CD4-positive, alpha-beta memory T cell (primary cell): ENCODE results near the gene DNAJB2. TPM values are rescaled to one million over a fixed set of nuclear protein-coding genes. Genes with fewer than 3 reads are reported as not detected.
A peak's percentile ranks its signal among the peaks of the same experiment; 100 is the strongest.

Experiments
- CTCF ChIA-PET: fragments of 350-600 bp; sonication (Branson Sonifier 250); formaldehyde crosslinking; loops from one replicate; lab custom pipeline; 2021; ENCODE audit warnings: inconsistent platforms; ENCODE audit not compliant: partially characterized antibody; lab: Charles Lee
- POLR2A ChIA-PET: fragments of 350-600 bp; sonication (Branson Sonifier 250); formaldehyde crosslinking; loops from one replicate; lab custom pipeline; 2021; ENCODE audit not compliant: partially characterized antibody; lab: Charles Lee
- DNase-seq, 5 donors: peaks; one replicate each; pipeline versions ENCODE4 v3.0.0 to v3.0.0-alpha.2; 2020 to 2022; ENCODE audit warnings: mixed read lengths in 1 of 5
- H3K27ac ChIP-seq: one replicate; pipeline ENCODE4 v1.7.0; 2013; ENCODE audit warnings: low read depth, low read length
- H3K27me3 ChIP-seq: 2 replicates; pipeline ENCODE4 v1.7.0; 2013; ENCODE audit warnings: mild to moderate bottlenecking, low read length, moderate library complexity; ENCODE audit not compliant: insufficient read depth
- H3K36me3 ChIP-seq: 2 replicates; pipeline ENCODE4 v1.7.0; 2013; ENCODE audit warnings: mild to moderate bottlenecking, low read length, moderate library complexity; ENCODE audit not compliant: insufficient read depth
- H3K4me1 ChIP-seq: 2 replicates; pipeline ENCODE4 v1.7.0; 2013; ENCODE audit warnings: mild to moderate bottlenecking, low read length, moderate library complexity; ENCODE audit not compliant: insufficient read depth
- H3K4me3 ChIP-seq, 2 donors: one replicate each; pipeline ENCODE4 v1.7.0; 2013; ENCODE audit warnings: low read length in 2 of 2, mild to moderate bottlenecking in 1 of 2
- H3K9me3 ChIP-seq, 2 donors: one replicate each; pipeline ENCODE4 v1.7.0; 2013; ENCODE audit warnings: low read length in 2 of 2, control low read depth in 1 of 2; ENCODE audit not compliant: control insufficient read depth in 1 of 2
- H3K27ac Mint-ChIP-seq, 7 donors: one replicate each; pipeline ENCODE4 v1.8.0; 2020 to 2021; ENCODE audit warnings: mixed read lengths in 7 of 7, mild to moderate bottlenecking in 6 of 7, inconsistent platforms in 3 of 7, moderate library complexity in 3 of 7
- H3K27me3 Mint-ChIP-seq, 2 donors: one replicate each; pipeline ENCODE4 v1.8.0; 2020 to 2021; ENCODE audit warnings: mixed read lengths in 2 of 2
- H3K36me3 Mint-ChIP-seq, 2 donors: one replicate each; pipeline ENCODE4 v1.8.0; 2020 to 2021; ENCODE audit warnings: mixed read lengths in 2 of 2, inconsistent platforms in 1 of 2, mild to moderate bottlenecking in 1 of 2
- H3K4me1 Mint-ChIP-seq, 4 donors: one replicate each; pipeline ENCODE4 v1.8.0; 2020 to 2021; ENCODE audit warnings: mixed read lengths in 4 of 4, mild to moderate bottlenecking in 1 of 4
- H3K4me3 Mint-ChIP-seq, 8 donors: one replicate each; pipeline ENCODE4 v1.8.0; 2020 to 2021; ENCODE audit warnings: mixed read lengths in 8 of 8, mild to moderate bottlenecking in 7 of 8, moderate library complexity in 6 of 8, inconsistent platforms in 3 of 8
- H3K9me3 Mint-ChIP-seq, 8 donors: one replicate each; pipeline ENCODE4 v1.8.0; 2020 to 2021; ENCODE audit warnings: mixed read lengths in 8 of 8, mild to moderate bottlenecking in 5 of 8, inconsistent platforms in 3 of 8, moderate library complexity in 1 of 8
- intact Hi-C: fragments of 100-400 bp; cut with micrococcal nuclease; formaldehyde crosslinking; loops from one replicate; pipeline ENCODE4 v1.15.1; 2023
- polyA plus RNA-seq, 2 donors: library from polyadenylated mRNA; unstranded; fragments of 300-500 nt; fragmentation: Illumina TruSeq; gene quantifications; one replicate each; pipeline ENCODE4 v1.2.3, GENCODE V29; 2021
- total RNA-seq, 2 experiments: library from RNA; stranded (reverse); gene quantifications; one replicate each; pipeline ENCODE4 v1.2.3, GENCODE V29; 2021

DNAJB2 gene
- total and polyA plus RNA-seq, 4 experiments from 2014 or later = 4.1 to 117 (median 58.6) TPM

DNA sequence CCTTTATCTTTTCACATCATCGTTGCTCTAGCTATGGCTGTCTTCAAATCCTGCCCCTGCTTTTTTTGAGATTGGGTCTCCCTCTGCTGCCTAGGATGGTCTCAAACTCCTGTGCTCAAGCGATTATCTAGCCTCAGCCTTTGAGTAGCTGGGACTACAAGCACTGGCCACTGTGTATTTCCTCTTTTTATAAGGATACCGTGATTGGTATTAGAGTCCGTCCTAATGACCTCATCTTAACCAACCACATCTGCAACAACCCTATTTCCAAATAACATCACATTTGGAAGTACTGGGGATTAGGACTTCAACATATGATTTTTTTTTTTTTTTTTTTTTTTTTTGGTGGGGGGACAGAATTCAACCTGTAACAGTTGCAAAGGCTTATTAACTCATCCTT, 44.3 kb downstream of the DNAJB2 start:
- Mint-ChIP-seq H3K4me3 (no peak overlapping the region), H3K27ac (no peak overlapping the region), H3K27me3 (peaks cover 7 to 16% of the 10 kb centered on the region in 2 donors), H3K36me3 (no peaks in the 10 kb centered on the region), H3K4me1 (peaks cover 5 to 10% (median 8%) of the 10 kb centered on the region in 4 donors), H3K9me3 (no peaks in the 10 kb centered on the region)
- Histone ChIP-seq H3K27me3 (no peaks in the 10 kb centered on the region), H3K9me3 (no peaks in the 10 kb centered on the region), H3K36me3 (no peaks in the 10 kb centered on the region), H3K4me1 (peaks cover 10% of the 10 kb centered on the region), H3K27ac (no peak overlapping the region), H3K4me3 (no peak overlapping the region)
- intact Hi-C loops = no loop called here
- ChIA-PET POLR2A (no interaction called here), CTCF (interaction anchor here (1.4 kb wide), 1 partner anchor 28 kb away, joined by 4 read pairs; no protein-coding TSS in a partner anchor)
- no peak for DNase-seq

DNA sequence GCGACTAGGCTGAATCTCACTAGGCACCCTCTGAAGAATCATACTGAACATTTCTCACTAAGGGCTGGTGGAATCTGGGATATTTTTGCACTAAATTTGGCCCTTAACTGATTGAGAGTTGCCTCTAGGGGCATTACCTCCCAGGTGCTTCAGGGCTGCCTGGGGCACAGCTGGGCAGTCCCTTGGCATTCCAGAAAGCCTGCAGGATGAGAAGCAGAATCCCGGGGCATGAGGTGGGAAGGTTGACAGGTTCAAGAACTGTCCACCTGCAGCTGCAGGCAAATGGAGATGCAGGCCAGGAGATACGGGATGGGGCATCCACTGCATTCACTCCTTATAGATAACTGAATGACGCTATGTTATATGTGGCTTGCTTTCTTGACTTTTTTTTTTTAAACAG, 46.0 kb downstream of the DNAJB2 start:
- CTCF ChIA-PET = no interaction called here
- peaks cover 5 to 10% (median 8%) of the 10 kb centered on the region in 4 donors for H3K4me1 Mint-ChIP-seq
- no peaks in the 10 kb centered on the region for H3K36me3 Mint-ChIP-seq
- Histone ChIP-seq H3K27ac (no peak overlapping the region), H3K27me3 (no peaks in the 10 kb centered on the region), H3K4me1 (peaks cover 9% of the 10 kb centered on the region), H3K4me3 (no peak overlapping the region), H3K9me3 (no peaks in the 10 kb centered on the region), H3K36me3 (no peaks in the 10 kb centered on the region)
- DNase-seq = no peak
- intact Hi-C loops = no loop called here
- H3K4me3 Mint-ChIP-seq = no peak overlapping the region
- no peaks in the 10 kb centered on the region for H3K9me3 Mint-ChIP-seq
- no peak overlapping the region for H3K27ac Mint-ChIP-seq
- POLR2A ChIA-PET = no interaction called here
- H3K27me3 Mint-ChIP-seq = peaks cover 10 to 29% of the 10 kb centered on the region in 2 donors

DNA sequence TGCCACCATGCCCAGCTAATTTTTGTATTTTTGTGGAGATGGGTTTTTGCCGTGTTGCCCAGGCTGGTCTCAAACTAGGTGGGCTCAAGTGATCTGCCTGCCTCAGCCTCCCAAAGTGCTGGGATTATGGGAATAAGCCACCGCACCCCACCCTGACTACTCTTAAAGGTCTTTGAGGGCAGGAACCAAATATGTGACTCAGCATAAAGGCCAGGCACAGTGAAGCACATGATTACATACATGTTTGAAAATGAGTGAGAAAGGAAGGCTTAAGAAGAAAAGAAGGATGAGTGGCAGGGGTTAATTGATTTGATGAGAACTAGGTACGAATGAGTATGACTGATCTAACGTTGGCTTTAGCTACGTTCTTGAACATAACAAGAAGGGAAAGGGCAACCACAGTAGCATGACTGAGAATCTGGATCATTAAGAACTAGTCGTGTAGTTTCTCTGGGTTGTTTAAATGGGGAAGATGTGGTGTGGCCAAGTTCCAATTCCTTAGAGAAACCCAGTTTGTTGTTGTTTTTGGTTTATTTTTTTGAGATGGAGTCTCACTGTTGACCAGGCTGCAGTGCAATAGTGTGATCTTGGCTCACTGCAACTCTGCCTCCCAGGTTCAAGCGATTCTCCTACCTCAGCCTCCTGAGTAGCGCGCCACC, 46.6 kb downstream of the DNAJB2 start:
- Mint-ChIP-seq H3K4me1 (peaks cover 3 to 9% (median 7%) of the 10 kb centered on the region in 4 donors), H3K9me3 (peaks cover 0 to 3% (median 0%) of the 10 kb centered on the region in 8 donors), H3K27ac (no peak overlapping the region), H3K36me3 (no peaks in the 10 kb centered on the region), H3K4me3 (no peak overlapping the region), H3K27me3 (peaks cover 13 to 33% of the 10 kb centered on the region in 2 donors)
- CTCF ChIA-PET = no interaction called here
- intact Hi-C loops = no loop called here
- peaks cover 3% of the 10 kb centered on the region for H3K4me1 ChIP-seq
- H3K4me3 ChIP-seq = no peak overlapping the region
- no peaks in the 10 kb centered on the region for H3K36me3 ChIP-seq
- H3K27me3 ChIP-seq = no peaks in the 10 kb centered on the region
- no peaks in the 10 kb centered on the region for H3K9me3 ChIP-seq
- POLR2A ChIA-PET = no interaction called here
- DNase-seq = no peak
- no peak overlapping the region for H3K27ac ChIP-seq

DNA sequence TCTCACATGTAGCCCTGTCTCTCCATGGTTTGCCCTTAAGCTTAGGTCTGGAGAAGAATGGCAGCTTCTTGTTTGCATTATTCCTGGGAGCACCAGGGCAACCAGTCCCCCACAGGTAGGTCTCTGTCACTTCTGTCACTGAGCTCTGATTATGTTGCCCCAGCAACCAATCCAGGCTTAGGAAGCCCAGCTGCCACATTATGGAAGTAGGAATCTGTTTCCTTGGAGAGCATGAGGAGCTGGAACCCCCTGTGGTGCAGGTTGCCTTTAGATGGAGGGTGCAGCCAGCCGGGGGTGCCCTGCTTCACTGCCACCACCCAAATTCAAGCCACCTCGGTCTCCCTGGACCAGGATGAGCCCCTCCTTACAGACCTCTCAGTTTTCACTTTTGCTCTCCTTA, 48.6 kb downstream of the DNAJB2 start:
- ChIA-PET CTCF (no interaction called here), POLR2A (no interaction called here)
- H3K27me3 Mint-ChIP-seq = peaks cover 23 to 48% of the 10 kb centered on the region in 2 donors
- intact Hi-C loops = no loop called here
- H3K36me3 Mint-ChIP-seq = no peaks in the 10 kb centered on the region
- Histone ChIP-seq H3K36me3 (no peaks in the 10 kb centered on the region), H3K9me3 (no peaks in the 10 kb centered on the region), H3K4me3 (no peak overlapping the region), H3K27ac (no peak overlapping the region), H3K4me1 (no peaks in the 10 kb centered on the region), H3K27me3 (peaks cover 12% of the 10 kb centered on the region)
- H3K27ac Mint-ChIP-seq = no peak overlapping the region
- peaks cover 0 to 1% (median 0%) of the 10 kb centered on the region in 4 donors for H3K4me1 Mint-ChIP-seq
- DNase-seq = no peak
- H3K4me3 Mint-ChIP-seq = no peak overlapping the region
- peaks cover 0 to 10% (median 4%) of the 10 kb centered on the region in 8 donors for H3K9me3 Mint-ChIP-seq

DNA sequence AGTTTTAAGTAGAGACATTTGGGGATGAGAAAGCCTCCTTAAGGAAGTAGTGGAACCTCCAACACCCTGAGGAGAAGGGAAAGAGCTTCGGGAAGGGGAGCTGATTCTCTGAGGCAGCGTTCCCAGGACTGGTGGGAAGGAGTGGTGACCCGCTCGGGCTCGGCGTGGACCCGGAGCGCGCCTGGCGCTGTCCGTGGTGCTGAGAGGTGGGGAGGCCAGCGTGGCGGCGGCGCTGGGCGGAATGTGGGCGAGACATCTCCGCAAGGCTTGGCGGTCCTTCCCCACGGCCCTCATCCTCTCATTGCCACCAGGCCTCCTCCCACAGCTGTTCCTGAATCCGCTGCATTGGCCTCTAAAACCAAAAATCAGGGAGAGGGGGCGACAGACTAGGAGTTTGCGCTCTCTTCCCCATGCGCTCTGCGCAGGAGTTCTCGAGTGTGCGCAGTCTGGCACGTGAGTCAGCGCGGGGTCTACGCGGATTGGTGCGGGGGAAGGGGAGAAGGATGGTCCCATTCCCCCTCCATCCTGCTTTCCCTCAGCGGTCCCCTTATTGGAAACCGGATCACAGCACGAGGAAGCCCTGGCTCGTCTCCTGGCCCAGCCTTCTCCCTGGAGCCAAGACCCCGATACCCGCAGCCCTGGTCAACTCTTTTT, 52.5 kb downstream of the DNAJB2 start:
- Mint-ChIP-seq H3K27me3 (peaks cover 38 to 67% of the 10 kb centered on the region in 2 donors), H3K27ac (no peak overlapping the region), H3K36me3 (peaks cover 0 to 5% of the 10 kb centered on the region in 2 donors), H3K4me3 (no peak overlapping the region), H3K9me3 (peaks cover 0 to 32% (median 20%) of the 10 kb centered on the region in 8 donors), H3K4me1 (no peaks in the 10 kb centered on the region)
- H3K9me3 ChIP-seq = no peaks in the 10 kb centered on the region
- intact Hi-C loops = no loop called here
- no peak overlapping the region for H3K4me3 ChIP-seq
- no peaks in the 10 kb centered on the region for H3K36me3 ChIP-seq
- H3K4me1 ChIP-seq = no peaks in the 10 kb centered on the region
- ChIA-PET POLR2A (no interaction called here), CTCF (no interaction called here)
- peaks cover 25% of the 10 kb centered on the region for H3K27me3 ChIP-seq
- peak in 2 of 5 donors; percentile 4 to 15 for DNase-seq
- no peak overlapping the region for H3K27ac ChIP-seq

DNA sequence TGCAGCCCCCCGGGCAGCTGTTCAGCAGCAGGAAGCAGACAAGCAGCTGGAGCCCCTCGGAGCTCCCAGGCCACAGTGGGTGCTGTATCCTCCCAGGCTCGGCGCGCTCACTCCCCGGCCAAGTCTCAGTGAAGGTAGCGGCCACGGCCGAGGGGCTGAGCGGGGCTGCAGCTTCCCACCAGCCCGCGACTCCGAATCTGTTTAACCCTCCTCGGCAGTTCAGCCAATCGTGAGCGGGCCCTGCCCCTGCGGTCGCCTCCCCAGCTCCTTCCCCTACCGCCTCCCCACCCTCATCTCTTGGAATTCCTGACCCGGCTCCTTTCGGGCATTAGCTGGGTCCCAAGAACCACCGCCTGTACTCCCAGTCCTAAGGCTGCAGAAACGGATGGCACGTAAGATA, 53.4 kb downstream of the DNAJB2 start, which contains the start of gene RESP18:
TSS of gene RESP18 (minus strand) at position 203 of the 400 bp plus-strand sequence.
- Histone ChIP-seq H3K36me3 (no peaks in the 10 kb centered on the region), H3K4me3 (no peak within 1 kb of the TSS), H3K4me1 (no peaks in the 10 kb centered on the region), H3K27me3 (peaks cover 25% of the 10 kb centered on the region), H3K27ac (no peak within 1 kb of the TSS), H3K9me3 (no peaks in the 10 kb centered on the region)
- no peaks in the 10 kb centered on the region for H3K4me1 Mint-ChIP-seq
- peaks cover 0 to 37% (median 22%) of the 10 kb centered on the region in 8 donors for H3K9me3 Mint-ChIP-seq
- ChIA-PET CTCF (no interaction called here), POLR2A (no interaction called here)
- no peak within 1 kb of the TSS for H3K27ac Mint-ChIP-seq
- intact Hi-C loops = no loop called here
- H3K27me3 Mint-ChIP-seq = peaks cover 40 to 70% of the 10 kb centered on the region in 2 donors
- H3K36me3 Mint-ChIP-seq = peaks cover 0 to 6% of the 10 kb centered on the region in 2 donors
- DNase-seq = no peak
- H3K4me3 Mint-ChIP-seq = peak within 1 kb of the TSS in 1 of 8 donors; percentile 23

DNA sequence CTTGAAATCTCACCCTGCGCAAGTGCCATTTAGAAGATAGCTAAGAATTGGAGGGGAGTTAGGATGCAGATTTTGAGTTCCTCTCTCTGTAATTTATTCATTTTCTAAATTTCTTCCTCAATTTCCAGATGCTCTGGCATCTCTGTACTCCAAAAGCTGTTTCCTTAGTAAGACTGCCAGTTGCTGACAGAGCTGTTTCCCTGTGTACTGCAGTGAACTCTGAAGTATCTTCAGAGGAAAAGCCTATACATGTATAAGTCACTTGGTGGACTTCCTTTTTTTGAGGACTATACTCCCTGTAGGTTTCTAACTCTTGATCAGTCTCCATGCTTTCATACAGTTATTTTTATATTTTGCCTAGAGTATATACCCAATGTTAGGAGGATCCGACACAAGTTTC, 54.9 kb downstream of the DNAJB2 start:
- DNase-seq = no peak
- intact Hi-C loops = no loop called here
- Mint-ChIP-seq H3K36me3 (peaks cover 0 to 6% of the 10 kb centered on the region in 2 donors), H3K9me3 (peaks cover 0 to 39% (median 22%) of the 10 kb centered on the region in 8 donors), H3K27ac (no peak overlapping the region), H3K4me3 (no peak overlapping the region), H3K27me3 (peaks cover 40 to 61% of the 10 kb centered on the region in 2 donors), H3K4me1 (no peaks in the 10 kb centered on the region)
- ChIA-PET CTCF (interaction anchor here (0.6 to 1.2 kb wide), 2 partner anchors 18 to 422 kb away, joined by 4 to 5 read pairs; no protein-coding TSS in a partner anchor), POLR2A (no interaction called here)
- H3K4me1 ChIP-seq = no peaks in the 10 kb centered on the region
- no peaks in the 10 kb centered on the region for H3K36me3 ChIP-seq
- no peak overlapping the region for H3K27ac ChIP-seq
- H3K27me3 ChIP-seq = peaks cover 25% of the 10 kb centered on the region
- H3K9me3 ChIP-seq = no peaks in the 10 kb centered on the region
- H3K4me3 ChIP-seq = no peak overlapping the region
